GM10248 (cell line): Measurements from ENCODE around the gene TROAP.
"Not testable (repeated sequence)": the region's sequence is repeated elsewhere in the genome, so short reads cannot be mapped to it uniquely, and the experiment has no call there.

Experiments used
- CTCF ChIA-PET: fragments of 300-600 bp; sonication (Branson Sonifier 250); formaldehyde crosslinking; extraction: SDS; loops from one replicate; lab custom pipeline; 2021; ENCODE audit warnings: antibody characterized with exemption; lab: Yijun Ruan, JAX
- POLR2A ChIA-PET: fragments of 350-650 bp; sonication (Branson Sonifier 250); formaldehyde crosslinking; extraction: SDS; loops from one replicate; lab custom pipeline; 2020; ENCODE audit warnings: antibody characterized with exemption; lab: Yijun Ruan, JAX
- DNase-seq: peaks from one replicate; pipeline ENCODE4 v3.0.0; 2012; ENCODE audit errors: extremely low spot score
- TF ChIP-seq, protein P1 (sequence below): IDR thresholded peaks from 2 replicates; pipeline ENCODE4 v1.5.1; 2012; ENCODE audit warnings: mild to moderate bottlenecking, low read depth; ENCODE audit errors: extremely low read depth, missing control alignments, control extremely low read depth

TROAP gene

DNA sequence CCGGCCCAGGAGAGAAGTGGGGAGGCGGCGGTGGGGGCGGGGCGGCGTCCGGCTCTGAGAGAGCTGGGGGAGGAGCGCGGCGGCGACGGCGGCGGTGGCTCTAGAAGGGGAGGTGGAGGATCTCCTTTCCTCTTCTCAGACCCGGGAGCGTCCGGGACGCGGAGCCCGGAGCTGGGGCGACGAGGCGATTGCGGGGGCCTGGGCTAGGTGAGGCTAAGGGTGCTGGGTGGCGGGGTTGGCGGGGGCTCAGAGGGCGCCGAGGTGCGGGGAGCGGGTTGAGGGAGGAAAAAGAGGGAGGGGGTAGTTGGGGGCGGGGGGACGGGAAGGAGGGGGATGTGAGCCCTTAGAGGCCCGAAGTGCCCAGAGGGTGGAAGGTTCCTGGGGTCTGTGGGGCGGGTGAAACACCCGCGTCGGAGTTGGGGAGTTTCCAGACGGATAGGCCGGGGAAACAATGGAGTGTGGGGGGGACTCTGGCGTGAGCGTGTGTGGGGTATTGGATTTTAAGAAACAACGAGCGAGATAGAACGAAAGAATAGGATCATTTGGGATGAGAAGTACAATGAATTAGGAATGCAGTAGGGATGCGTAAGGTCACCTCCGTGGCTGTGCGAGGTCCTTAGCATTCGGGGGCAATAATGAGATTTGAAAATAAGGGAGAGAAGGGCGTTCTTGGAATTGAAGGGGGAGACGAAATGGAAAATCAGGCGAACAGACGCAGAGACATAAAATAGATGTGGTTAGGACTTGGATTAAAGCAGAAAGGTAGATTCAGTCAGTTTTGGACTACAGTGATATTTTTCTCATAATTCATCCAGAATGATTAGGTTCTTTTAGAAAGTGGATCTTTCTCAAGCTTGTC is 44.6 kb downstream of the TROAP start, which contains the start of gene SPATS2:
SPATS2 (plus strand) TSS at position 82 of the 859 bp plus-strand sequence. CDS start 93,551 bp downstream, outside the sequence.
- TF ChIP-seq, protein P1, sequence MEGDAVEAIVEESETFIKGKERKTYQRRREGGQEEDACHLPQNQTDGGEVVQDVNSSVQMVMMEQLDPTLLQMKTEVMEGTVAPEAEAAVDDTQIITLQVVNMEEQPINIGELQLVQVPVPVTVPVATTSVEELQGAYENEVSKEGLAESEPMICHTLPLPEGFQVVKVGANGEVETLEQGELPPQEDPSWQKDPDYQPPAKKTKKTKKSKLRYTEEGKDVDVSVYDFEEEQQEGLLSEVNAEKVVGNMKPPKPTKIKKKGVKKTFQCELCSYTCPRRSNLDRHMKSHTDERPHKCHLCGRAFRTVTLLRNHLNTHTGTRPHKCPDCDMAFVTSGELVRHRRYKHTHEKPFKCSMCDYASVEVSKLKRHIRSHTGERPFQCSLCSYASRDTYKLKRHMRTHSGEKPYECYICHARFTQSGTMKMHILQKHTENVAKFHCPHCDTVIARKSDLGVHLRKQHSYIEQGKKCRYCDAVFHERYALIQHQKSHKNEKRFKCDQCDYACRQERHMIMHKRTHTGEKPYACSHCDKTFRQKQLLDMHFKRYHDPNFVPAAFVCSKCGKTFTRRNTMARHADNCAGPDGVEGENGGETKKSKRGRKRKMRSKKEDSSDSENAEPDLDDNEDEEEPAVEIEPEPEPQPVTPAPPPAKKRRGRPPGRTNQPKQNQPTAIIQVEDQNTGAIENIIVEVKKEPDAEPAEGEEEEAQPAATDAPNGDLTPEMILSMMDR = no peak
- CTCF ChIA-PET = interaction anchor here (0.7 to 11.9 kb wide), 19 partner anchors 9 to 199 kb away, joined by 3 to 410 read pairs (median 6); partner anchors contain the start of gene DNAJC22
- POLR2A ChIA-PET = interaction anchor here (0.6 to 1.7 kb wide), 8 partner anchors 9 to 281 kb away, joined by 3 to 9 read pairs (median 5); no protein-coding TSS in a partner anchor
- DNase-seq = no peak

DNA sequence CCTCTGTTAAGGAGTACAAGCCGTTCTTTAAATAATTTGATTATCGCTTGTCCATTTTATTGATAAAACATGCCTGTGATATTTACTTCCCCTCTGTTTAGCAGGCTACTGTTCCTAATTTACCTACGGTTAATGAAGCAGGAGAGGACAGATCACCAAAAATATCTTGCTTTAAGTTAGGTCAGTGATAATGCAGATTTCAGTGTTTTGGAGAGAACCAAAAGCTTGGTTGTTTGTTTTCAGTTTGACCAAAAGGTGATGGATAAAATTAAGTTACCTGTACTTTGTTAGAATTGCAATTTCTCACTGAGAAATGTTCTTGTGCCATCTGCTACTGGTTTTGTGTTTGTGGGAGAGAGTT is 45.2 kb downstream of the TROAP start:
- POLR2A ChIA-PET = interaction anchor here (0.7 to 1.7 kb wide), 2 partner anchors 32 to 100 kb away, joined by 5 to 9 read pairs; no protein-coding TSS in a partner anchor
- DNase-seq = no peak
- TF ChIP-seq, protein P1 = no peak
- CTCF ChIA-PET = interaction anchor here (1.6 to 6.1 kb wide), 4 partner anchors 10 to 186 kb away, joined by 3 to 62 read pairs (median 4); no protein-coding TSS in a partner anchor

DNA sequence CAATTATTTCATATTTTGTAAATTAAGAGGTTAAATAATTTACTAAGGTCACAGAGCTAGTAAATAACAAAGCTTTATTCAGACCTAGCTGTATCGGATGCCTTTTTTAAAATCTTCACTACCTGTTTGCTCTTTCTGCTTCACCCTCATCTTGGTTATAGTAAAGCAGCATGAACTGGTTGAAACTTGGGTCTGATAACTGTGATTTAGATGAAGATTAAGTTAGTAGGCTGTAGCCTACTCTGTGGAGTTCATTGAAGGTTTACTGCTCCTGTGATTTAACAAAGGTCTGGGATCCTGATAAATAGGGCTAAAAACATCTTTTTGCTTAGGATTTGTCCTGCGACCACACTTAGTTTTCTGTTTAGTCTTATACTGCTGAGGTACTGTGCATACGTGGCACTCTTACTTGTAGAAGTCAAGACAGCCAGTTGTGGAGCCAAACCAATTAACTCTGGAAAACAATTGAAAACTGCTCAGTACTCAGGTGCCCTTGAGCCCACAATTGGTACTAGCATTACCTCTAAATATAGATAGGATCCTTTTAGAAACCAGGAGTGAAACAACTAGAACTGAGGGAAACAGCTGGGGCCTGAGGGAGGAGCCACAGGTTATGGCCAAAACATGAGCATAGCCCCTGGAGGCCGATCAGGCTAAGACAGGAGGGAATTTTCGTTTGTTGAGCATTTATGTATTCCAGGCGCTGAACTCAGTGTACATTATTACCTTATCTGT is 46.5 kb downstream of the TROAP start:
- TF ChIP-seq, protein P1 = no peak
- POLR2A ChIA-PET = no interaction called here
- CTCF ChIA-PET = interaction anchor here (1.0 to 6.1 kb wide), 15 partner anchors 8 to 254 kb away, joined by 3 to 62 read pairs (median 4); partner anchors contain the start of genes PRPF40B and TROAP
- peak; percentile 62 for DNase-seq

DNA sequence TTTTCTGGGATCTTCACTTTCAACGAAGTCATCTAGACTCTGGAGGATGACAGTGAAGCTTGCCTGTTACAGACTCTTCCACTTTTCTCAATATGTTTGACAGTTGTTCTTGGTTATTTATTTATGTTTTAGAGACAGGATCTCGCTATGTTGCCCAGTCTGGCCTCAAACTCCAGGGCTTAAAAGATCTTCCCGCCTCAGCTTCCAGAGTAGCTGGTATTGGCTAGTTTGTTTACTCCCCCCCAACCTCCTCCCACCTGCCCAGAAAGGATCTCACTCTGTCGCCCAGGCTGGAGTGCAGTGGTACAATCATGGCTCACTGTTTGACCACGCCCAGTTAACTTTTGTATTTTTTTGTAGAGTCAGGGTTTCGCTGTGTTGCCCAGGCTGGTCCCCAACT is 47.5 kb downstream of the TROAP start:
- no peak for DNase-seq
- CTCF ChIA-PET = interaction anchor here (1.0 to 6.1 kb wide), 12 partner anchors 9 to 253 kb away, joined by 3 to 62 read pairs (median 4); partner anchors contain the start of genes PRPF40B and TROAP
- TF ChIP-seq, protein P1 = no peak
- POLR2A ChIA-PET = no interaction called here

DNA sequence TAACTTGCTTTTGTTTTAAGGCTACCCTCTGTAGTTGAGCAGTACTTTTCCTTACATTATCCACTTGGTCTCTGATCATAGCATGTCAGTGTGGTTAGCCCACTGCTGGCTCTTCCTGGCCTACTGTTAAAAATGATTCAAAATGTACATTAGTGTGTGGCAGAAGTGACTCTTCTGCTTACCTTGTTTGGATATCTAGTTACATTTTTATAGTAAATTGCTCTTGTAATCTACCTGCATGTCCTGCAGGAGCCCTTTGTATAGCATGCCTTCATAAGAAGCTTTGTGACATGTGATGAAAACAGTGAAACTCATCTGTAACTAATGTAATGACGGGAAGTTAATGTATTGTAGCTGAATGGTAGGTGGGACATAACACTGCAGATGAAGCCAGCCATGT is 52.4 kb downstream of the TROAP start:
- ChIA-PET CTCF (interaction anchor here (0.6 to 4.3 kb wide), 2 partner anchors 17 to 206 kb away, joined by 3 to 29 read pairs; no protein-coding TSS in a partner anchor), POLR2A (interaction anchor here (0.5 kb wide), 1 partner anchor 54 kb away, joined by 3 read pairs; no protein-coding TSS in a partner anchor)
- TF ChIP-seq, protein P1 = no peak
- DNase-seq = no peak

DNA sequence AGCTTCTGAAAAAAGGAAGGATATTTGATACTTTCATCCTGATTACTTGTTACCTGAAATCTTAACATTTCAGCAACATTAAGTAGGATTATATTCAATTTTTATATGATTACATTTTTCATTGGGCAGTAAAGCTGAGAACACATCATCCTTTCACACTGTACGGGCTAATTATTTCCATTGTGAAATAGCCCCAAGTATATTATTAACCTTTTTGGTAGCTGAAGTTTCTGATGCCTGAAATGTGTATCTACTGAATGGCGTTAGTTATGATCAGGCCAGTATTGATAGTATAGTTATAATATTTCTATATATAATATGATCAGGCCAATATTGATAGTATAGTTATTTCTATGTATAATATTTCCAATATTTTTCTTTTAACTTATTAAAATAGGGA is 54.3 kb downstream of the TROAP start:
- TF ChIP-seq, protein P1 = no peak
- ChIA-PET CTCF (interaction anchor here (0.6 to 1.5 kb wide), 5 partner anchors 10 to 998 kb away, joined by 3 to 8 read pairs (median 4); partner anchors contain the start of gene SPATS2), POLR2A (interaction anchor here (0.5 kb wide), 1 partner anchor 10 kb away, joined by 3 read pairs; the partner anchor contains the start of gene SPATS2)
- no peak for DNase-seq

DNA sequence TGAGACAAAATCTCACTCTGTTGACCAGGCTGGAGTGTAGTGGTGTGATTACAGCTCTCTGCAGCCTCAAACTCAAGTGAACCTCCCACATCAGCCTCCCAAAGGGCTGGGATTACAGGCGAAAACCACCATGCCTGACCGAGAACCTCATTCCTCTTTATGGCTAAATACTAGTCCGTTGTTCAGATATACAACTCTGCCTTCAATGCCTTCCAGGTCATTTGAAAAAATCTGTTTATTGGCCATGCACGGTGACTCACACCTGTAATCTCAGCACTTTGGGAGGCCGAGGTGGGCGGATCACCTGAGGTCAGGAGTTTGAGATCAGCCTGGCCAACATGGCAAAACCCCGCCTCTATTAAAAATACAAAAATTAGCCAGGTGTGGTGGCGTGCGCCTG is 57.1 kb downstream of the TROAP start:
- DNase-seq, POLR2A ChIA-PET, CTCF ChIA-PET: not testable (repeated sequence)
